Measurements from ENCODE around the gene ZBTB20.

The ZBTB20 gene

GRCh38 chr3:114809668-114810413, 337.2 kb downstream of the ZBTB20 start:
- no peak for DNase-seq (ENCODE audit: low read depth)

GRCh38 chr3:114804099-114804498, 343.0 kb downstream of the ZBTB20 start:
- no peak overlapping the region for H3K4me3 ChIP-seq (ENCODE audit: low read depth, low read length)
- no peak for DNase-seq (ENCODE audit: low read depth)

More at GRCh38 chr3:114809668-114810413, 337.2 kb downstream of the ZBTB20 start:
- no peak overlapping the region for H3K4me3 ChIP-seq (ENCODE audit: low read depth, low read length)

GRCh38 chr3:114803042-114803695, 343.9 kb downstream of the ZBTB20 start:
- H3K4me3 ChIP-seq (ENCODE audit: low read depth, low read length), result no peak overlapping the region
- DNase-seq (ENCODE audit: low read depth), result no peak

GRCh38 chr3:114800272-114801031, 346.6 kb downstream of the ZBTB20 start:
- DNase-seq (ENCODE audit: low read depth), result no peak
- H3K4me3 ChIP-seq (ENCODE audit: low read depth, low read length), result no peak overlapping the region

- no peak overlapping the region for H3K4me3 ChIP-seq (ENCODE audit: low read depth, low read length)
- no peak for DNase-seq (ENCODE audit: low read depth)
These were observed 347.3 kb downstream of the ZBTB20 start for GRCh38 chr3:114799816-114800215.

GRCh38 chr3:114796796-114797195, 350.3 kb downstream of the ZBTB20 start:
- DNase-seq (ENCODE audit: low read depth), result no peak
- H3K4me3 ChIP-seq (ENCODE audit: low read depth, low read length), result no peak overlapping the region

- H3K4me3 ChIP-seq (ENCODE audit: low read depth, low read length), result no peak overlapping the region
- DNase-seq (ENCODE audit: low read depth), result no peak
These were observed 352.0 kb downstream of the ZBTB20 start for GRCh38 chr3:114794894-114795630.

GRCh38 chr3:114792159-114792918, 354.7 kb downstream of the ZBTB20 start:
- no peak overlapping the region for H3K4me3 ChIP-seq (ENCODE audit: low read depth, low read length)
- DNase-seq (ENCODE audit: low read depth), result no peak

- no peak for DNase-seq (ENCODE audit: low read depth)
- H3K4me3 ChIP-seq (ENCODE audit: low read depth, low read length), result no peak overlapping the region
These were observed 356.3 kb downstream of the ZBTB20 start for GRCh38 chr3:114790752-114791151.

- DNase-seq (ENCODE audit: low read depth), result no peak
- no peak overlapping the region for H3K4me3 ChIP-seq (ENCODE audit: low read depth, low read length)
These were observed 357.3 kb downstream of the ZBTB20 start for GRCh38 chr3:114789803-114790202.

- no peak overlapping the region for H3K4me3 ChIP-seq (ENCODE audit: low read depth, low read length)
- DNase-seq (ENCODE audit: low read depth), result no peak
These were observed 371.7 kb downstream of the ZBTB20 start for GRCh38 chr3:114775395-114775794.

- no peak for DNase-seq (ENCODE audit: low read depth)
- no peak overlapping the region for H3K4me3 ChIP-seq (ENCODE audit: low read depth, low read length)
These were observed 376.2 kb downstream of the ZBTB20 start for GRCh38 chr3:114770874-114771273.

GRCh38 chr3:114764056-114764492, 383.0 kb downstream of the ZBTB20 start:
- H3K4me3 ChIP-seq (ENCODE audit: low read depth, low read length), result no peak overlapping the region
- no peak for DNase-seq (ENCODE audit: low read depth)

- no peak for DNase-seq (ENCODE audit: low read depth)
- H3K4me3 ChIP-seq (ENCODE audit: low read depth, low read length), result no peak overlapping the region
These were observed 384.9 kb downstream of the ZBTB20 start for GRCh38 chr3:114762144-114762543.

- no peak overlapping the region for H3K4me3 ChIP-seq (ENCODE audit: low read depth, low read length)
- no peak for DNase-seq (ENCODE audit: low read depth)
These were observed 386.4 kb downstream of the ZBTB20 start for GRCh38 chr3:114760679-114761078.

- H3K4me3 ChIP-seq (ENCODE audit: low read depth, low read length), result peak overlapping the region; percentile 19
- peak; percentile 64 for DNase-seq (ENCODE audit: low read depth)
These were observed 388.0 kb downstream of the ZBTB20 start for GRCh38 chr3:114758831-114759699.

GRCh38 chr3:114756506-114757279, 390.4 kb downstream of the ZBTB20 start:
- no peak for DNase-seq (ENCODE audit: low read depth)
- no peak overlapping the region for H3K4me3 ChIP-seq (ENCODE audit: low read depth, low read length)
